Gastroesophageal sphincter (tissue), 4 donors: ENCODE results near the gene G6PD. TPM values are rescaled to one million over a fixed set of nuclear protein-coding genes. Genes with fewer than 3 reads are reported as not detected.
A peak's percentile ranks its signal among the peaks of the same experiment; 100 is the strongest.

Experiments used
- ATAC-seq: fragments of 150-250 bp; one replicate; pipeline ENCODE4 v1.9.1; 2016; ENCODE audit warnings: mild to moderate bottlenecking, moderate library complexity
- H3K27ac ChIP-seq, 4 donors: fragments of 200-600 bp; sonication (generic) in 3 of 4; 1 replicate in 3 of 4; 2 replicates in 1 of 4; pipeline ENCODE4 v1.5.1; 2016 to 2019
- H3K27me3 ChIP-seq: fragments of 200-600 bp; sonication (generic); one replicate; pipeline ENCODE4 v1.5.1; 2019
- H3K36me3 ChIP-seq, 2 donors: fragments of 200-600 bp; sonication (generic); one replicate each; pipeline ENCODE4 v1.5.1; 2019; ENCODE audit warnings: control low read depth in 1 of 2
- H3K4me1 ChIP-seq, 3 donors: fragments of 200-600 bp; sonication (generic); 1 replicate in 2 of 3; 2 replicates in 1 of 3; pipeline ENCODE4 v1.5.1; 2016 to 2019; ENCODE audit warnings: control low read depth in 2 of 3
- H3K4me3 ChIP-seq, 2 donors: fragments of 200-600 bp; sonication (generic); one replicate each; pipeline ENCODE4 v1.5.1; 2019; ENCODE audit warnings: mild to moderate bottlenecking in 1 of 2, moderate library complexity in 1 of 2
- H3K9me3 ChIP-seq, 3 donors: fragments of 200-600 bp; sonication (generic); one replicate each; pipeline ENCODE4 v1.5.1; 2017 to 2019; ENCODE audit warnings: control low read depth in 2 of 3
- CTCF ChIP-seq, 4 experiments: fragments of 200-600 bp in 2 of 4; fragments of 450-650 bp in 2 of 4; sonication (generic) in 1 of 4; IDR thresholded peaks; one replicate each; pipeline ENCODE4 v1.5.1; 2017 to 2019; ENCODE audit warnings: antibody characterized with exemption in 4 of 4, mild to moderate bottlenecking in 2 of 4, moderate library complexity in 2 of 4
- EP300 ChIP-seq: sonication (generic); formaldehyde crosslinking; IDR thresholded peaks from one replicate; pipeline ENCODE4 v1.6.1; 2017; ENCODE audit warnings: antibody characterized with exemption, mild to moderate bottlenecking
- POLR2A ChIP-seq, 2 donors: fragments of 450-650 bp; IDR thresholded peaks; one replicate each; pipeline ENCODE4 v1.6.1; 2017; ENCODE audit warnings: antibody characterized with exemption in 2 of 2, mild to moderate bottlenecking in 2 of 2, moderate library complexity in 1 of 2
- POLR2AphosphoS5 ChIP-seq: sonication (generic); formaldehyde crosslinking; IDR thresholded peaks from one replicate; pipeline ENCODE4 v1.6.1; 2017; ENCODE audit warnings: antibody characterized with exemption
- WGBS, 2 donors: methylation state at CpG; one replicate each; pipeline ENCODE4 v1.1.5; 2018; ENCODE audit warnings: low coverage in 1 of 2; 5-methylcytosine and 5-hydroxymethylcytosine counted together
- total RNA-seq, 4 donors: library from RNA; depleted of rRNA; stranded (reverse); fragments of >200 nt; gene quantifications; one replicate each; pipeline ENCODE4 v1.1.0, GENCODE V29; 2016

G6PD gene
- total RNA-seq, 4 donors from 2014 or later = 15.9 to 26.0 (median 22.1) TPM

GRCh38 chrX:154526901-154527675, 19.6 kb downstream of the G6PD start:
- Histone ChIP-seq H3K9me3 (no peaks in the 10 kb centered on the region), H3K4me1 (peaks cover 0 to 12% (median 0%) of the 10 kb centered on the region in 3 donors), H3K27ac (peak overlapping the region; percentile 64 to 83 (median 78)), H3K27me3 (no peaks in the 10 kb centered on the region), H3K4me3 (peak overlapping the region in 1 of 2 donors; percentile 44), H3K36me3 (peaks cover 0 to 11% of the 10 kb centered on the region in 2 donors)
- 33% methylated on average over 5 of the region's 15 CpGs; no CpG with 5 or more reads in 1 of the 2 donors for WGBS, 2 donors
- TF ChIP-seq EP300 = no peak
- TF ChIP-seq POLR2AphosphoS5 = peak; percentile 16
- no peak for TF ChIP-seq POLR2A (IDR thresholded peaks at IDR 0.05)
- TF ChIP-seq CTCF (IDR thresholded peaks at IDR 0.05) = peak in 3 of 4 experiments; percentile 48 to 64 (median 49)
- peak; percentile 89 for ATAC-seq

DNA sequence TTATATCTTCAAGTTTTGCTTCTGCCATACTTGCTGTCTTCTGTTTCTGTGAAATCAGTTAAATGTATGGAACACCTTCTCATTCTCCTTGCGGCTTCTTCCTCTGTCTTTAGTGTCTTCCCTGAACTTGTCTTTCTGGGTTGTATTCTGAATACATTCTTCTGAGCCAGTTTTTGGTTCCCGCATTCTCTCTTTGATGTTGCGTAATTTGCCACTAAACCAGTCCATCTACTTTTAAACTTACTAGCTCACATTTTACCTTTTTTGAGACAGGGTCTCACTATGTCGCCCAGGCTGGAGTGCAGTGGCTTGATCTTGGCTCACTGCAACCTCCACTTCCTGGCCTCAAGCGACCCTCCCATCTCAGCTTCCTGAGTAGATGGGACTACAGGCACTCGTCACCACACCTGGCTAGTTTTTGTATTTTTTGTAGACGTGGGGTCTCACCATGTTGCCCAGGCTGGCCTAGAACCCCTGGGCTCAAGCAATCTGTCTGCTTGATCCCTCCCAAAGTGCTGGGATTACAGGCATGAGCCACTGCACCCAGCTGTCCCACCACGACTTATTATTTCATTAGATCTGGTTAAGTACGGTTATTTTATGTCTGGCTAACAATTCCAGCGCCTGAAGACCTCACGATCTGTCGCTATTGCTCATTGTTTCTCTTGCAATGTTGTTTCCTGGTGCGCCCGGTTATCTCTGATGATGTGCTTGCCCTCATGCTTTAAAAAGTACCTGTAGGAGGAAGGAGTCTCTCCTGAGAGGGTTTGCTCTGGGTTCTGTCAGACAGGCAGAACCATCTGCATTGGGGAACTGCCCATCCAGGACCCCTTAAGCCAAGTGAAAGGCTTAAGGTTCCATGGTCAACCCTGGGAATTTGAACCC, 20.8 kb downstream of the G6PD start:
- H3K27ac ChIP-seq = peak overlapping the region in 2 of 4 donors; percentile 77 to 83

DNA sequence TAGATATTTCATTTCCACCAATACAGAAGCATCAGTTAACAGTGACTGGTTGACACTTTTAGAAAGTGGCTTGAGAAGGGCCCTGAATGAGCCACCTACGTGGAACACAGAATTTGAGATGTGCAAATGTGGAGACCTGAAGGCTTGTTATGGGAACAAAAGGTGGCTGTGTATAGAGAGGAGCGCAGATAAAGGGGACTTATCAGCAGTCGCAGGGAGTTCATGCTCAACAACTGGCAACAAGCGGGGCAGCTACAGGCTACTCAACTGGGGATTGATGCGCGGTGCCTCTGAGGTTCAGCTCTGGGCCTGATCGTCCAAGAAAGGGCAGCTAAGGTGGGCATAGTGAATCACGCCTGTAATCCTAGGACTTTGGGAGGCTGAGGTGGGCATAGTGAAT, 27.3 kb downstream of the G6PD start:
- H3K4me1 ChIP-seq = peaks cover 5 to 27% (median 11%) of the 10 kb centered on the region in 3 donors
- TF ChIP-seq EP300 (no peak), POLR2AphosphoS5 (no peak), CTCF (IDR thresholded peaks at IDR 0.05) (no peak), POLR2A (IDR thresholded peaks at IDR 0.05) (no peak)
- H3K4me3 ChIP-seq = no peak overlapping the region
- no peak overlapping the region for H3K27ac ChIP-seq
- no peak for ATAC-seq
- no peaks in the 10 kb centered on the region for H3K9me3 ChIP-seq
- 88% methylated on average over 8 of the region's 8 CpGs; no CpG with 5 or more reads in 1 of the 2 donors for WGBS, 2 donors
- no peaks in the 10 kb centered on the region for H3K36me3 ChIP-seq
- no peaks in the 10 kb centered on the region for H3K27me3 ChIP-seq

More for the DNA sequence above, 20.8 kb downstream of the G6PD start:
- Histone ChIP-seq H3K4me1 (peaks cover 0 to 12% (median 0%) of the 10 kb centered on the region in 3 donors), H3K4me3 (no peak overlapping the region), H3K36me3 (no peaks in the 10 kb centered on the region), H3K9me3 (no peaks in the 10 kb centered on the region), H3K27me3 (no peaks in the 10 kb centered on the region)
- WGBS, 2 donors = 86 to 87% methylated on average over 4 to 6 of the region's 14 CpGs
- TF ChIP-seq POLR2A (IDR thresholded peaks at IDR 0.05) = no peak
- no peak for TF ChIP-seq EP300
- no peak for TF ChIP-seq POLR2AphosphoS5
- no peak for TF ChIP-seq CTCF (IDR thresholded peaks at IDR 0.05)
- no peak for ATAC-seq

DNA sequence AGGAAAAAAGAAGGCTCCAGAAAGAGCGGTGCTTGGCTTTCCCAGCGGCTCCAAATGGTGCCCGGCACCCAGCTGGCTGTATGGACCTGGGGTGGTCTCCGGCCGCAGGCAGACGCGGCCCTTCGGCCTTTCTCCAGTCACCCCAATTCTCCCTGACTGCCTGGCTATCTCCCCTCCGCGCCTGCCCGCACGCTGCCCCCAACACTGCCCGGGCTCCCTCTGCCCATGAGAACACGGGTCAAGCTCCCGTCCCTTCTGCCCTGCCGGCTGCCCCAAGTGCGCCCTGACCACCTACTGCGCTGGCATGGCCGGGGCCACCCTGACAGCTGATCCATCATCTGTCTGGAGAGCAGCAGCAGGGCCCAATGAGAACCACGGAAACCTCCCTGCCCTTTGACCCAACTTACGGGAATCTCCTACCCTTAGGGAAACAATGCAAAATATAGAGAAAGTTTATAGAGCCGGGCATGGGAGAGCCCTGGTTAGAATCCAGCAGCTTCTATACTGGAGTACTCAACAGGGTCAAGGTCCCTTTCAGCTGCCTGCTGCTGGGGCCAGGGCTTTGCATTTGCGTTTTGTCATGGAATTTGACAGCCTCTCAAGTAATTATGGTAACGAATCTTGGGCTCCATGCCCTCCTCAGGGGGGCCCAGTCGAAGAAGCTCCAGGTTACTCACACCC, 29.4 kb downstream of the G6PD start:
- Histone ChIP-seq H3K4me1 (peaks cover 5 to 35% (median 11%) of the 10 kb centered on the region in 3 donors), H3K4me3 (peak overlapping the region; percentile 21 to 70), H3K36me3 (no peaks in the 10 kb centered on the region), H3K9me3 (no peaks in the 10 kb centered on the region), H3K27ac (peak overlapping the region; percentile 89 to 97 (median 94)), H3K27me3 (no peaks in the 10 kb centered on the region)
- TF ChIP-seq POLR2AphosphoS5 = no peak
- no peak for TF ChIP-seq EP300
- no peak for TF ChIP-seq CTCF (IDR thresholded peaks at IDR 0.05)
- no peak for TF ChIP-seq POLR2A (IDR thresholded peaks at IDR 0.05)
- no peak for ATAC-seq
- 13% methylated on average over 4 of the region's 25 CpGs; no CpG with 5 or more reads in 1 of the 2 donors for WGBS, 2 donors
